Activated T-cell treated with anti-CD3 and anti-CD28 coated beads for 48 hours (primary cell): ENCODE measurements around the gene SLC35D3.
"Not testable (repeated sequence)": the region's sequence is repeated elsewhere in the genome, so short reads cannot be mapped to it uniquely, and the experiment has no call there.

ENCODE experiments used
- DNase-seq: peaks from one replicate; pipeline ENCODE4 v3.0.0-alpha.2; 2020; ENCODE audit warnings: low read depth

SLC35D3 gene

DNA sequence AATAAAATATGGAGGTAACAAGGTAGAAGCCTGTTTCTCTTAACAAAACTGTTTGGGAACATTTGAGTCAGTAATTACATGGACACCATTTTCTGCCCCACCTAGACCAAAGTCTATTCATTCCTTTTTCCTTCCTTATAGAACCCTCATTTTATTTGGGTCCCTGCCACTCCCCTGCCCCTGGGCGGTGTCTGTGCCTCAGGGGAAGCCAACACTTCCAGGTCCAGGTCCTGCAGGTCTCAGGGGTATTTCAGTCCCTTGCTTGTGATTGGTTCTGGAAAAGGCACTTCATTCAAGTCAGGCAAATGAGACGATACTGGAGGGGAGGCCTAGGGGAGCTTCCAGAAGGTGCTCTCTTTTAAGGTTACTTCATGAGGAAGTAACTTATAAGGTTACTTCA is 42.3 kb downstream of the SLC35D3 start:
- no peak for DNase-seq

DNA sequence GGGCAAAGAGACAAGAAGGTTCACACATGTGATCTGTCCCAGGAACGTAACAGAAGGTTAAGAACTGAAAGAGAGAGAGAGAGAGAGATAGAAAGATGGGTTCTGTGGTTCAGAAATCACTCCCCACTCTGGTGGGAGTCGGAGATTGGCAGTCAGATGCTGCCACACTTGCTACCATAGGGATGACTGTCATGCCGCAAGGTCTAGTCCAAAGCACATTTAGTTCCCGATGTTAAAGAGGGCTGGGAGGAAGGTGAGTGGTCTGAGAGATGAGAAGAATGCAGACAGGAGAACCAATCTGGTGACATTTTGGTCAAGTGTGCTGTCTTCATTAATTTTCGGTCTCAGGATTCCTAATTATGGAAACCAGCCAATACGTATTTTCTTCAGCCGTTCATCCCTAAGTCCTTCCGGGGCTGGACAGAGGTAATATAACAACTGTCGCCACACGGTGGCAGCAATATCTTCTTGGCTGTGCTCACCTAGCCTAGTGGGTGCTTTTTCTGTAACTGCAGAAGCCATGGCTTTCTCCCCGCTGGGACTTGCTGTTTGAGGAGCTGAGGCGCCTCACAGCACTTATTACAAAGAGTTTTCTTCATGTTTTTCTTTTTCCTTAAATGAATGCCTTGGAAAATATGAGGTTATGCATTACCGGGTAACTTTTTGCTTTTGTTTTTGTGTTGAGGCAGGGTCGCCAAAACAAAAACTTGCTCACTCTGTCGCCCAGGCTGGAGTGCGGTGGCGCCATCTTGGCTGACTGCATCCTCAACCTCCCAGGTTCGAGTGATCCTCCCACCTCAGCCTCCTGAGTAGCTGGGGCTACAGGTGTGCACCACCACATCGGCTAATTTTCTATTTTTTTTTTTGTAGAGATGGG is 46.0 kb downstream of the SLC35D3 start:
- DNase-seq = peak; percentile 47

DNA sequence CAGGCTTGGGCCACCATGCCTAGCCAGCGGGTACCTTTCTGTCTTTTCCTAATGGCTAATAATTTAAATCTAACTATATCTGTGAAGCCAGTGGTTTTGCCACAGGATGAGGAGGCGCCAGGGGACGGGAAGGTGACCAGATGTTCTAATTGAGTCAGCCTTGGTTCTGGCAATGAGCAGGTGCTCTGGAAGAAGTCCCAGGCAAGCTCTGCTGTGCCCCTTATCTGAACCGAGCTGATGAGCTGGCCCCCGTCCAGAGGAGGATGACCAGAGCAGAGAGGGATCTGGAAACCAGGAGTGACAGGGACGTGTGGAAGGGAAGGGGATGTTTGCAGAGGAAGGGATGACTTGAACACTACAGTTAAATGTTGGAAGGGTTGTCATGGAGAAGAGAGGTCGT is 46.7 kb downstream of the SLC35D3 start:
- no peak for DNase-seq

DNA sequence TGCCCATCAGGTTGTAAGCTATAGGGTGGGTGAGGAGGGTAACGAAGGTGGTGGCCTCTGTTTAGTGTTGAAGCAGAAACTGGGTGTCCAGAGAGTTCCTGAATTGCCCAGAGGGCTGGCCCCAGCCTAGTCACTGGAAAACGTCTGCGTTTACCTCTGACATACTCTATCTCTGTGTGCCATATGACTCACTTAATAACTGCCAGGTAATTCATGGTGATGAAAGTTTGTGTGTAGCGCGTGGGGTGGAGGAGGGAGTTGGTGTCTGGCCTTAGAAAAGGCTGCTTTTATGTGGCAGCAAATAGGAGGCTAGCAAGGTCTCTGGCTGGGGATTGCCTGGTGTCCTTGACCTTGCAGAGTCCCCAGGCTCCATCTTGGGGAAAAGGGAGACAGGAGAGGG is 47.3 kb downstream of the SLC35D3 start:
- no peak for DNase-seq

DNA sequence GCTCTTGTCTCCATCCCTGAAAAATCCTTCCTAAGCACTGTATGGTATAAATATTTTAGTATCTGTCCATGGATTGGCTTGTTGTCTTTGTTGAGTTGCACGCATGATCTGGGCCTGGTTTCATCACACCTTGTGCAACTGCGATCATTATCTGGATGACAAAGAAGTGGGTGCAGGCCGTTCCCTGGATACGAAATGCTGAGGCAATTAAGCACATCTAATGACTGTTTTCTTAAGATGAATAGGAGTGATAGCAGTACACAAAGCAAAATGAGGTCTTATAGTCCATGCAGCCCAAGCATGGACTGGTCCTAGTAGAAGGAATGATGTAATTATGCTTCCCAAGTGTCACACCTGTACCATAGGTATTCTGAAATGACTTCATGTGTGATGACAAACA is 47.8 kb downstream of the SLC35D3 start:
- no peak for DNase-seq

DNA sequence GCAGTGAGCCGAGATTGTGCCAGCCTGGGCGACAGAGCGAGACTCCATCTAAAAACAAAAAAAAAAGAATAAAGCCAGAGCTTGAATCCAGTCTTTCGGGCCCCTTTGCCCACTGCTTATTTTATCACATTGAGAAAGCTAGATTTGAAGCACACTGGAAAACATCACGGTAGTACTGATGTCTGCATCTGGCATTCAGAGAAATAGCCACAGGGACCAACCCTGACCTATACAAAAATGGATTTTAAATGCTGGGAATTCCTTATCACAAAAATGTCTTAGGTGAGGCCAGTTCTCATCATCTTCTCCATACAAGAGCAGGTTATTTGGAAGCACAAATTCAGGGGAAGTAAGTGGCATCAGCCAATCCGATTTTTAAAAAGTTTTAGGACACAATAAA is 49.5 kb downstream of the SLC35D3 start:
- no peak for DNase-seq

DNA sequence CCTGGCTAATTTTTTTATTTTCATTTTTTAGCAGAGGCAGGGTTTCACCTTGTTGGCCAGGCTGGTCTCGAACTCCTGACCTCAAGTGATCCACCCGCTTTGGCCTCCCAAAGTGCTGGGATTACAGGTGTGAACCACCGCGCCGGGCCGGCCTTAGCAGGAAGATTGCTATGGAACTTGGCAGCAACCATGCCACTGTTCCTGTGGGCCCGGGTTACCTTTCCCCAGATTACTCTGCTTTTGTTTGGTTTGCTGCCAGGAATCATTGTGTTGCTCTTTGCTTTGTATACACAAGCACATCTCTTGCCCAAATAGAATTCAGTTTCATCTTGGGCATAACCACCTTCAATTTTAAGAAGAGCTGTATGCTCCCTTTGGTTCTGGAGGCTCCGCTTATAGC is 51.7 kb downstream of the SLC35D3 start:
- DNase-seq = not testable (repeated sequence)
